Measurements from ENCODE around the gene CUEDC2. TPM values are rescaled to one million over a fixed set of nuclear protein-coding genes. Genes with fewer than 3 reads are reported as not detected.

CUEDC2 gene
- polyA plus RNA-seq, 4 donors: 23.3 to 43.8 (median 30.0) TPM

- Histone ChIP-seq H3K4me3 (ENCODE audit: low read depth in 1 of 3, low read length in 3 of 3) (no peak overlapping the region), H3K36me3 (ENCODE audit: control insufficient read depth in 3 of 3, insufficient read depth in 2 of 3, low read depth in 1 of 3, low read length in 3 of 3) (peaks cover 0 to 36% (median 0%) of the 10 kb centered on the region in 3 donors), H3K4me1 (ENCODE audit: control insufficient read depth in 3 of 3, insufficient read depth in 2 of 3, low read depth in 1 of 3, low read length in 2 of 3) (peaks cover 0 to 60% (median 2%) of the 10 kb centered on the region in 3 donors), H3K27me3 (ENCODE audit: control insufficient read depth in 3 of 3, insufficient read depth in 3 of 3, low read length in 3 of 3) (no peaks in the 10 kb centered on the region), H3K9me3 (ENCODE audit: control insufficient read depth in 2 of 2, insufficient read depth in 1 of 2, low read depth in 1 of 2, low read length in 1 of 2) (no peaks in the 10 kb centered on the region), H3K27ac (ENCODE audit: low read depth in 1 of 3, low read length in 2 of 3) (peak overlapping the region in 1 of 3 donors; percentile 51)
- FAIRE-seq (no peak), DNase-seq (peak in 1 of 2 donors; percentile 48)
- WGBS, 3 donors: 46 to 64% (median 47%) methylated on average over 3 of the region's 3 CpGs
Measured at GRCh38 chr10:102452672-102453340, 20.4 kb upstream of the CUEDC2 start.

- H3K27ac ChIP-seq (ENCODE audit: low read depth in 1 of 3, low read length in 2 of 3): peak within 1 kb of the TSS; percentile 88 to 94 (median 92)
- DNase-seq (peak; percentile 63 to 72), FAIRE-seq (no peak)
- no peaks in the 10 kb centered on the region for H3K9me3 ChIP-seq (ENCODE audit: control insufficient read depth in 2 of 2, insufficient read depth in 1 of 2, low read depth in 1 of 2, low read length in 1 of 2)
- peaks cover 0 to 34% (median 0%) of the 10 kb centered on the region in 3 donors for H3K36me3 ChIP-seq (ENCODE audit: control insufficient read depth in 3 of 3, insufficient read depth in 2 of 3, low read depth in 1 of 3, low read length in 3 of 3)
- 9 to 24% (median 17%) methylated on average over 25 to 28 of the region's 28 CpGs for WGBS, 3 donors
- H3K4me1 ChIP-seq (ENCODE audit: control insufficient read depth in 3 of 3, insufficient read depth in 2 of 3, low read depth in 1 of 3, low read length in 2 of 3): peaks cover 0 to 46% (median 2%) of the 10 kb centered on the region in 3 donors
- peak within 1 kb of the TSS; percentile 83 to 98 (median 86) for H3K4me3 ChIP-seq (ENCODE audit: low read depth in 1 of 3, low read length in 3 of 3)
- H3K27me3 ChIP-seq (ENCODE audit: control insufficient read depth in 3 of 3, insufficient read depth in 3 of 3, low read length in 3 of 3): no peaks in the 10 kb centered on the region
Measured at GRCh38 chr10:102451105-102451969, 19.0 kb upstream of the CUEDC2 start, which contains the start of gene C10orf95. Gene C10orf95, minus strand, starts transcription at chr10:102451543. Its CDS starts 450 bp downstream, at chr10:102451093.

GRCh38 chr10:102450374-102451104 lies 18.2 kb upstream of the CUEDC2 start:
- Histone ChIP-seq H3K9me3 (ENCODE audit: control insufficient read depth in 2 of 2, insufficient read depth in 1 of 2, low read depth in 1 of 2, low read length in 1 of 2) (no peaks in the 10 kb centered on the region), H3K36me3 (ENCODE audit: control insufficient read depth in 3 of 3, insufficient read depth in 2 of 3, low read depth in 1 of 3, low read length in 3 of 3) (peaks cover 0 to 32% (median 0%) of the 10 kb centered on the region in 3 donors), H3K4me1 (ENCODE audit: control insufficient read depth in 3 of 3, insufficient read depth in 2 of 3, low read depth in 1 of 3, low read length in 2 of 3) (peaks cover 0 to 39% (median 2%) of the 10 kb centered on the region in 3 donors), H3K27ac (ENCODE audit: low read depth in 1 of 3, low read length in 2 of 3) (peak overlapping the region; percentile 88 to 98 (median 94)), H3K4me3 (ENCODE audit: low read depth in 1 of 3, low read length in 3 of 3) (peak overlapping the region; percentile 83 to 98 (median 86)), H3K27me3 (ENCODE audit: control insufficient read depth in 3 of 3, insufficient read depth in 3 of 3, low read length in 3 of 3) (no peaks in the 10 kb centered on the region)
- peak; percentile 89 to 96 for DNase-seq
- 0% methylated on average over 36 to 104 of the region's 104 CpGs for WGBS, 3 donors
- FAIRE-seq: no peak

- Histone ChIP-seq H3K4me1 (ENCODE audit: control insufficient read depth in 3 of 3, insufficient read depth in 2 of 3, low read depth in 1 of 3, low read length in 2 of 3) (peaks cover 0 to 34% (median 2%) of the 10 kb centered on the region in 3 donors), H3K36me3 (ENCODE audit: control insufficient read depth in 3 of 3, insufficient read depth in 2 of 3, low read depth in 1 of 3, low read length in 3 of 3) (peaks cover 0 to 29% (median 0%) of the 10 kb centered on the region in 3 donors), H3K4me3 (ENCODE audit: low read depth in 1 of 3, low read length in 3 of 3) (peak overlapping the region; percentile 68 to 98 (median 86)), H3K9me3 (ENCODE audit: control insufficient read depth in 2 of 2, insufficient read depth in 1 of 2, low read depth in 1 of 2, low read length in 1 of 2) (no peaks in the 10 kb centered on the region), H3K27ac (ENCODE audit: low read depth in 1 of 3, low read length in 2 of 3) (peak overlapping the region; percentile 88 to 98 (median 94)), H3K27me3 (ENCODE audit: control insufficient read depth in 3 of 3, insufficient read depth in 3 of 3, low read length in 3 of 3) (no peaks in the 10 kb centered on the region)
- no peak for DNase-seq
- no peak for FAIRE-seq
- WGBS, 3 donors: 0 to 1% (median 0%) methylated on average over 11 of the region's 11 CpGs
Measured at GRCh38 chr10:102450124-102450373, 17.7 kb upstream of the CUEDC2 start.

- no peak for FAIRE-seq
- H3K27ac ChIP-seq (ENCODE audit: low read depth in 1 of 3, low read length in 2 of 3): peak overlapping the region; percentile 88 to 98 (median 94)
- 5 to 8% (median 7%) methylated on average over 30 of the region's 30 CpGs for WGBS, 3 donors
Measured at GRCh38 chr10:102449321-102450123, 17.1 kb upstream of the CUEDC2 start.

GRCh38 chr10:102444851-102445250 lies 12.5 kb upstream of the CUEDC2 start:
- no peak overlapping the region for H3K4me3 ChIP-seq (ENCODE audit: low read depth in 1 of 3, low read length in 3 of 3)
- DNase-seq: no peak
- H3K9me3 ChIP-seq (ENCODE audit: control insufficient read depth in 2 of 2, insufficient read depth in 1 of 2, low read depth in 1 of 2, low read length in 1 of 2): no peaks in the 10 kb centered on the region
- no peaks in the 10 kb centered on the region for H3K27me3 ChIP-seq (ENCODE audit: control insufficient read depth in 3 of 3, insufficient read depth in 3 of 3, low read length in 3 of 3)
- WGBS, 3 donors: 72 to 78% (median 75%) methylated on average over 2 of the region's 2 CpGs
- H3K27ac ChIP-seq (ENCODE audit: low read depth in 1 of 3, low read length in 2 of 3): no peak overlapping the region
- H3K36me3 ChIP-seq (ENCODE audit: control insufficient read depth in 3 of 3, insufficient read depth in 2 of 3, low read depth in 1 of 3, low read length in 3 of 3): no peaks in the 10 kb centered on the region
- H3K4me1 ChIP-seq (ENCODE audit: control insufficient read depth in 3 of 3, insufficient read depth in 2 of 3, low read depth in 1 of 3, low read length in 2 of 3): peaks cover 0 to 5% (median 2%) of the 10 kb centered on the region in 3 donors
- FAIRE-seq: no peak

More at GRCh38 chr10:102449321-102450123, 17.1 kb upstream of the CUEDC2 start:
- no peaks in the 10 kb centered on the region for H3K27me3 ChIP-seq (ENCODE audit: control insufficient read depth in 3 of 3, insufficient read depth in 3 of 3, low read length in 3 of 3)
- H3K9me3 ChIP-seq (ENCODE audit: control insufficient read depth in 2 of 2, insufficient read depth in 1 of 2, low read depth in 1 of 2, low read length in 1 of 2): no peaks in the 10 kb centered on the region
- peaks cover 0 to 29% (median 2%) of the 10 kb centered on the region in 3 donors for H3K4me1 ChIP-seq (ENCODE audit: control insufficient read depth in 3 of 3, insufficient read depth in 2 of 3, low read depth in 1 of 3, low read length in 2 of 3)
- H3K36me3 ChIP-seq (ENCODE audit: control insufficient read depth in 3 of 3, insufficient read depth in 2 of 3, low read depth in 1 of 3, low read length in 3 of 3): peaks cover 0 to 29% (median 0%) of the 10 kb centered on the region in 3 donors
- H3K4me3 ChIP-seq (ENCODE audit: low read depth in 1 of 3, low read length in 3 of 3): peak overlapping the region; percentile 68 to 98 (median 86)
- peak; percentile 91 for DNase-seq

- H3K27ac ChIP-seq (ENCODE audit: low read depth in 1 of 3, low read length in 2 of 3): no peak overlapping the region
- peaks cover 0 to 30% (median 0%) of the 10 kb centered on the region in 3 donors for H3K4me1 ChIP-seq (ENCODE audit: control insufficient read depth in 3 of 3, insufficient read depth in 2 of 3, low read depth in 1 of 3, low read length in 2 of 3)
- no peak overlapping the region for H3K4me3 ChIP-seq (ENCODE audit: low read depth in 1 of 3, low read length in 3 of 3)
- no peaks in the 10 kb centered on the region for H3K9me3 ChIP-seq (ENCODE audit: control insufficient read depth in 2 of 2, insufficient read depth in 1 of 2, low read depth in 1 of 2, low read length in 1 of 2)
- no peaks in the 10 kb centered on the region for H3K27me3 ChIP-seq (ENCODE audit: control insufficient read depth in 3 of 3, insufficient read depth in 3 of 3, low read length in 3 of 3)
- no peak for DNase-seq
- no peaks in the 10 kb centered on the region for H3K36me3 ChIP-seq (ENCODE audit: control insufficient read depth in 3 of 3, insufficient read depth in 2 of 3, low read depth in 1 of 3, low read length in 3 of 3)
- no peak for FAIRE-seq
- WGBS, 3 donors: 70 to 95% (median 93%) methylated on average over 1 of the region's 1 CpG
Measured at GRCh38 chr10:102438374-102438773, 6.0 kb upstream of the CUEDC2 start.
